Trophoblast cell (in vitro differentiated cells and primary cell): ENCODE results near the gene KIRREL2.

Experiments
- DNase-seq, 2 donors: peaks; one replicate each; pipeline ENCODE4 v3.0.0-alpha.2; 2016
- H2AFZ ChIP-seq: 2 replicates; pipeline ENCODE4 v1.6.1; 2013; ENCODE audit warnings: low read length, moderate library complexity, mild to moderate bottlenecking; ENCODE audit not compliant: insufficient read depth, poor library complexity
- H2AK5ac ChIP-seq: 2 replicates; pipeline ENCODE4 v1.6.1; 2013; ENCODE audit warnings: mild to moderate bottlenecking, low read length
- H2BK120ac ChIP-seq: 2 replicates; pipeline ENCODE4 v1.6.1; 2013; ENCODE audit warnings: low read length, mild to moderate bottlenecking, moderate library complexity; ENCODE audit not compliant: insufficient read depth, poor library complexity
- H2BK12ac ChIP-seq: 2 replicates; pipeline ENCODE4 v1.6.1; 2013; ENCODE audit warnings: mild to moderate bottlenecking, low read length, moderate library complexity
- H2BK5ac ChIP-seq: 2 replicates; pipeline ENCODE4 v1.6.1; 2013; ENCODE audit warnings: low read length, low read depth, moderate library complexity, mild to moderate bottlenecking; ENCODE audit not compliant: poor library complexity
- H3K14ac ChIP-seq: 2 replicates; pipeline ENCODE4 v1.6.1; 2013; ENCODE audit warnings: mild to moderate bottlenecking, low read length
- H3K18ac ChIP-seq: 2 replicates; pipeline ENCODE4 v1.6.1; 2013; ENCODE audit warnings: mild to moderate bottlenecking, low read length
- H3K23ac ChIP-seq: 2 replicates; pipeline ENCODE4 v1.6.1; 2013; ENCODE audit warnings: low read length
- H3K27ac ChIP-seq: 2 replicates; pipeline ENCODE4 v1.5.1; 2013; ENCODE audit warnings: low read depth, mild to moderate bottlenecking, inconsistent platforms, low read length, moderate library complexity
- H3K27me3 ChIP-seq: 2 replicates; pipeline ENCODE4 v1.6.1; 2013; ENCODE audit warnings: inconsistent platforms, mild to moderate bottlenecking, low read length, moderate library complexity; ENCODE audit not compliant: insufficient read depth
- H3K36me3 ChIP-seq, 2 experiments: 1 replicate in 1 of 2; 2 replicates in 1 of 2; pipeline ENCODE4 v1.6.1; 2013; ENCODE audit warnings: low read length in 2 of 2, mild to moderate bottlenecking in 2 of 2, moderate library complexity in 1 of 2; ENCODE audit not compliant: insufficient read depth in 2 of 2, control insufficient read depth in 1 of 2
- H3K4ac ChIP-seq: 2 replicates; pipeline ENCODE4 v1.6.1; 2013; ENCODE audit warnings: low read depth, mild to moderate bottlenecking, low read length, moderate library complexity
- H3K4me1 ChIP-seq, 2 experiments: 1 replicate in 1 of 2; 2 replicates in 1 of 2; pipeline ENCODE4 v1.6.1; 2013; ENCODE audit warnings: low read length in 2 of 2, mild to moderate bottlenecking in 2 of 2, moderate library complexity in 1 of 2; ENCODE audit not compliant: insufficient read depth in 2 of 2, control insufficient read depth in 1 of 2
- H3K4me2 ChIP-seq: 2 replicates; pipeline ENCODE4 v1.6.1; 2013; ENCODE audit warnings: inconsistent platforms, mild to moderate bottlenecking, low read length, moderate library complexity
- H3K4me3 ChIP-seq: 2 replicates; pipeline ENCODE4 v1.5.1; 2013; ENCODE audit warnings: mild to moderate bottlenecking, low read depth, low read length, inconsistent platforms
- H3K79me1 ChIP-seq: one replicate; pipeline ENCODE4 v1.6.1; 2013; ENCODE audit warnings: low read length
- H3K79me2 ChIP-seq: 2 replicates; pipeline ENCODE4 v1.6.1; 2013; ENCODE audit warnings: low read length, mild to moderate bottlenecking; ENCODE audit not compliant: control insufficient read depth, insufficient read depth, poor library complexity
- H3K9ac ChIP-seq: 2 replicates; pipeline ENCODE4 v1.6.1; 2013; ENCODE audit warnings: mild to moderate bottlenecking, low read length
- H3K9me3 ChIP-seq: 2 replicates; pipeline ENCODE4 v1.6.1; 2013; ENCODE audit warnings: low read depth, mild to moderate bottlenecking, control low read depth, inconsistent platforms, low read length; ENCODE audit not compliant: insufficient read depth
- H4K12ac ChIP-seq: 2 replicates; pipeline ENCODE4 v1.6.1; 2013; ENCODE audit warnings: low read depth, mild to moderate bottlenecking, low read length, moderate library complexity
- H4K8ac ChIP-seq: 2 replicates; pipeline ENCODE4 v1.6.1; 2013; ENCODE audit warnings: low read depth, mild to moderate bottlenecking, low read length, moderate library complexity
- H4K91ac ChIP-seq: one replicate; pipeline ENCODE4 v1.6.1; 2013; ENCODE audit warnings: low read depth, mild to moderate bottlenecking, low read length, moderate library complexity
- WGBS: extraction: QIAGEN DNeasy Blood & Tissue Kit; methylation state at CpG from one replicate; pipeline ENCODE4 v1.1.7; 2013; ENCODE audit warnings: missing lambda C conversion rate; ENCODE audit not compliant: insufficient read length, insufficient coverage; ENCODE audit errors: extremely low coverage; 5-methylcytosine and 5-hydroxymethylcytosine counted together

Gene KIRREL2

GRCh38 chr19:35872180-35872579 lies 15.5 kb downstream of the KIRREL2 start:
- Histone ChIP-seq H2AK5ac (no peak overlapping the region), H3K4ac (no peak overlapping the region), H4K91ac (no peak overlapping the region), H2BK5ac (no peak overlapping the region), H3K23ac (no peak overlapping the region), H3K79me1 (no peaks in the 10 kb centered on the region), H3K9ac (no peak overlapping the region), H3K14ac (no peak overlapping the region), H3K18ac (no peak overlapping the region), H2AFZ (no peak overlapping the region), H4K8ac (no peak overlapping the region), H3K4me3 (no peak overlapping the region), H2BK120ac (no peak overlapping the region), H3K4me2 (no peak overlapping the region), H4K12ac (no peak overlapping the region), H3K9me3 (peaks cover 2% of the 10 kb centered on the region), H3K79me2 (no peaks in the 10 kb centered on the region), H3K36me3 (no peaks in the 10 kb centered on the region), H2BK12ac (no peak overlapping the region), H3K27me3 (peaks cover 13% of the 10 kb centered on the region), H3K4me1 (peaks cover 12% of the 10 kb centered on the region in 2 experiments), H3K27ac (no peak overlapping the region)
- no peak for DNase-seq
- no CpG with 5 or more reads among the region's 5 CpGs for WGBS

- no peak overlapping the region for H4K91ac ChIP-seq
- H3K36me3 ChIP-seq = no peaks in the 10 kb centered on the region
- H2AK5ac ChIP-seq = no peak overlapping the region
- H3K4me1 ChIP-seq = peaks cover 5% of the 10 kb centered on the region in 2 experiments
- peaks cover 2% of the 10 kb centered on the region for H3K9me3 ChIP-seq
- no peaks in the 10 kb centered on the region for H3K79me2 ChIP-seq
- no peak overlapping the region for H3K14ac ChIP-seq
- H3K4me2 ChIP-seq = no peak overlapping the region
- H3K79me1 ChIP-seq = no peaks in the 10 kb centered on the region
- H3K23ac ChIP-seq = no peak overlapping the region
- no peak overlapping the region for H3K18ac ChIP-seq
- no peak overlapping the region for H3K9ac ChIP-seq
- H3K4ac ChIP-seq = no peak overlapping the region
- H2BK5ac ChIP-seq = no peak overlapping the region
- peak in 1 of 2 donors; percentile 21 for DNase-seq
- no peak overlapping the region for H4K12ac ChIP-seq
- no peak overlapping the region for H4K8ac ChIP-seq
- WGBS = no CpG with 5 or more reads among the region's 32 CpGs
- no peak overlapping the region for H2BK12ac ChIP-seq
- no peak overlapping the region for H3K4me3 ChIP-seq
- no peak overlapping the region for H3K27ac ChIP-seq
- H3K27me3 ChIP-seq = peaks cover 2% of the 10 kb centered on the region
- H2AFZ ChIP-seq = no peak overlapping the region
- no peak overlapping the region for H2BK120ac ChIP-seq
Observed at GRCh38 chr19:35874392-35874930, 17.8 kb downstream of the KIRREL2 start.

- Histone ChIP-seq H3K18ac (no peak overlapping the region), H4K91ac (no peak overlapping the region), H3K79me2 (no peaks in the 10 kb centered on the region), H2AK5ac (no peak overlapping the region), H3K9ac (no peak overlapping the region), H3K4me2 (no peak overlapping the region), H2BK12ac (no peak overlapping the region), H3K4me1 (no peaks in the 10 kb centered on the region), H3K23ac (no peak overlapping the region), H3K79me1 (no peaks in the 10 kb centered on the region), H3K36me3 (no peaks in the 10 kb centered on the region), H3K27ac (no peak overlapping the region), H2BK120ac (no peak overlapping the region), H3K27me3 (no peaks in the 10 kb centered on the region), H4K12ac (no peak overlapping the region), H3K4me3 (peak overlapping the region; percentile 6), H3K14ac (no peak overlapping the region), H3K9me3 (no peaks in the 10 kb centered on the region), H2AFZ (no peak overlapping the region), H4K8ac (no peak overlapping the region), H3K4ac (no peak overlapping the region), H2BK5ac (no peak overlapping the region)
- WGBS = no CpG with 5 or more reads among the region's 23 CpGs
- DNase-seq = no peak
Observed at GRCh38 chr19:35879068-35879467, 22.4 kb downstream of the KIRREL2 start.

- Histone ChIP-seq H3K4me1 (no peaks in the 10 kb centered on the region), H3K9ac (no peak overlapping the region), H4K91ac (no peak overlapping the region), H2AFZ (no peak overlapping the region), H3K79me2 (no peaks in the 10 kb centered on the region), H2BK5ac (no peak overlapping the region), H4K8ac (no peak overlapping the region), H2BK12ac (no peak overlapping the region), H2AK5ac (no peak overlapping the region), H2BK120ac (no peak overlapping the region), H3K18ac (no peak overlapping the region), H3K4me2 (no peak overlapping the region), H4K12ac (no peak overlapping the region), H3K4me3 (no peak overlapping the region), H3K79me1 (no peaks in the 10 kb centered on the region), H3K4ac (no peak overlapping the region), H3K27ac (no peak overlapping the region), H3K23ac (no peak overlapping the region), H3K36me3 (no peaks in the 10 kb centered on the region), H3K9me3 (no peaks in the 10 kb centered on the region), H3K27me3 (no peaks in the 10 kb centered on the region), H3K14ac (no peak overlapping the region)
- peak; percentile 88 to 92 for DNase-seq
- WGBS = no CpG with 5 or more reads among the region's 28 CpGs
Observed at GRCh38 chr19:35879770-35880317, 23.1 kb downstream of the KIRREL2 start.
